Ishikawa (cell line): ENCODE results near the gene GAST.

Source experiments
- CEBPB ChIP-seq: IDR thresholded peaks from 2 replicates; pipeline ENCODE4 v1.6.1; 2012
- EGR1 ChIP-seq: IDR thresholded peaks from 2 replicates; pipeline ENCODE4 v1.6.1; 2012
- EP300 ChIP-seq: IDR thresholded peaks from 2 replicates; pipeline ENCODE4 v1.6.1; 2012; ENCODE audit warnings: borderline replicate concordance
- FOXM1 ChIP-seq: IDR thresholded peaks from 2 replicates; pipeline ENCODE4 v1.6.1; 2012; ENCODE audit warnings: low read depth, borderline replicate concordance
- YY1 ChIP-seq: IDR thresholded peaks from 2 replicates; pipeline ENCODE4 v1.6.1; 2012; ENCODE audit warnings: low read depth
- TF ChIP-seq, protein P1 (sequence below): IDR thresholded peaks from 2 replicates; pipeline ENCODE4 v1.6.1; 2012
- TF ChIP-seq, protein P2 (sequence below): IDR thresholded peaks from 2 replicates; pipeline ENCODE4 v1.6.1; 2012; ENCODE audit warnings: low read depth, mild to moderate bottlenecking

- TF ChIP-seq, protein P1, sequence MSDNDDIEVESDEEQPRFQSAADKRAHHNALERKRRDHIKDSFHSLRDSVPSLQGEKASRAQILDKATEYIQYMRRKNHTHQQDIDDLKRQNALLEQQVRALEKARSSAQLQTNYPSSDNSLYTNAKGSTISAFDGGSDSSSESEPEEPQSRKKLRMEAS = no peak
- TF ChIP-seq YY1 (no peak), EGR1 (no peak), EP300 (no peak), FOXM1 (no peak), CEBPB (no peak)
- TF ChIP-seq, protein P2, sequence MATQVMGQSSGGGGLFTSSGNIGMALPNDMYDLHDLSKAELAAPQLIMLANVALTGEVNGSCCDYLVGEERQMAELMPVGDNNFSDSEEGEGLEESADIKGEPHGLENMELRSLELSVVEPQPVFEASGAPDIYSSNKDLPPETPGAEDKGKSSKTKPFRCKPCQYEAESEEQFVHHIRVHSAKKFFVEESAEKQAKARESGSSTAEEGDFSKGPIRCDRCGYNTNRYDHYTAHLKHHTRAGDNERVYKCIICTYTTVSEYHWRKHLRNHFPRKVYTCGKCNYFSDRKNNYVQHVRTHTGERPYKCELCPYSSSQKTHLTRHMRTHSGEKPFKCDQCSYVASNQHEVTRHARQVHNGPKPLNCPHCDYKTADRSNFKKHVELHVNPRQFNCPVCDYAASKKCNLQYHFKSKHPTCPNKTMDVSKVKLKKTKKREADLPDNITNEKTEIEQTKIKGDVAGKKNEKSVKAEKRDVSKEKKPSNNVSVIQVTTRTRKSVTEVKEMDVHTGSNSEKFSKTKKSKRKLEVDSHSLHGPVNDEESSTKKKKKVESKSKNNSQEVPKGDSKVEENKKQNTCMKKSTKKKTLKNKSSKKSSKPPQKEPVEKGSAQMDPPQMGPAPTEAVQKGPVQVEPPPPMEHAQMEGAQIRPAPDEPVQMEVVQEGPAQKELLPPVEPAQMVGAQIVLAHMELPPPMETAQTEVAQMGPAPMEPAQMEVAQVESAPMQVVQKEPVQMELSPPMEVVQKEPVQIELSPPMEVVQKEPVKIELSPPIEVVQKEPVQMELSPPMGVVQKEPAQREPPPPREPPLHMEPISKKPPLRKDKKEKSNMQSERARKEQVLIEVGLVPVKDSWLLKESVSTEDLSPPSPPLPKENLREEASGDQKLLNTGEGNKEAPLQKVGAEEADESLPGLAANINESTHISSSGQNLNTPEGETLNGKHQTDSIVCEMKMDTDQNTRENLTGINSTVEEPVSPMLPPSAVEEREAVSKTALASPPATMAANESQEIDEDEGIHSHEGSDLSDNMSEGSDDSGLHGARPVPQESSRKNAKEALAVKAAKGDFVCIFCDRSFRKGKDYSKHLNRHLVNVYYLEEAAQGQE = no peak
Observed at GRCh38 chr17:41678411-41678906, 33.7 kb upstream of the GAST start.
